Heart right ventricle (tissue), 16 donors: ENCODE data around the gene ZNF654. TPM values are rescaled to one million over a fixed set of nuclear protein-coding genes. Genes with fewer than 3 reads are reported as not detected.

Source experiments
- ATAC-seq, 8 donors: fragments of 200-7000 bp; cut with Tn5 transposase; one replicate each; pipeline ENCODE4 v1.9.1; 2020; ENCODE audit warnings: mild to moderate bottlenecking in 8 of 8, moderate library complexity in 8 of 8, moderate number of reproducible peaks in 1 of 8
- DNase-seq, 2 donors: peaks; one replicate each; pipeline ENCODE4 v3.0.0-alpha.2; 2020
- H3K27ac ChIP-seq, 10 donors: fragments of 200-600 bp; sonication (generic) in 2 of 10; one replicate each; pipeline versions ENCODE4 v1.5.0 to v1.8.0; 2020 to 2022; ENCODE audit warnings: mild to moderate bottlenecking in 3 of 10
- H3K27me3 ChIP-seq, 7 donors: fragments of 200-600 bp; one replicate each; pipeline ENCODE4 v1.8.0; 2021 to 2022; ENCODE audit warnings: mild to moderate bottlenecking in 2 of 7
- H3K36me3 ChIP-seq, 9 donors: fragments of 200-600 bp; sonication (generic) in 1 of 9; one replicate each; pipeline versions ENCODE4 v1.5.0 to v1.8.0; 2020 to 2022; ENCODE audit warnings: mild to moderate bottlenecking in 2 of 9
- H3K4me1 ChIP-seq, 9 donors: fragments of 200-600 bp; sonication (generic) in 1 of 9; one replicate each; pipeline versions ENCODE4 v1.5.0 to v1.8.0; 2020 to 2022; ENCODE audit warnings: mild to moderate bottlenecking in 4 of 9
- H3K4me3 ChIP-seq, 10 donors: fragments of 200-600 bp; sonication (generic) in 2 of 10; one replicate each; pipeline versions ENCODE4 v1.5.0 to v1.8.0; 2020 to 2022; ENCODE audit warnings: mild to moderate bottlenecking in 7 of 10, moderate library complexity in 2 of 10
- H3K9me3 ChIP-seq, 11 donors: fragments of 200-600 bp in 10 of 11; sonication (generic) in 2 of 11; one replicate each; pipeline versions ENCODE4 v1.5.0 to v1.8.0; 2013 to 2022; ENCODE audit warnings: mild to moderate bottlenecking in 2 of 11, control low read depth in 1 of 11, moderate library complexity in 1 of 11
- WGBS, 2 donors: extraction: QIAGEN DNeasy Blood & Tissue Kit; methylation state at CpG; one replicate each; pipeline ENCODE4 v1.1.7; 2013; ENCODE audit warnings: inconsistent platforms in 1 of 2; 5-methylcytosine and 5-hydroxymethylcytosine counted together
- intact Hi-C, 10 donors: fragments of 100-400 bp; cut with DNase I; formaldehyde crosslinking; loops; one replicate each; pipeline versions ENCODE4 v1.11.1 to v1.14.2; 2022
- polyA plus RNA-seq, 2 donors: library from polyadenylated mRNA; stranded (reverse); fragments of 200-250 nt; gene quantifications; one replicate each; pipeline ENCODE4 v1.2.3, GENCODE V29; 2013
- total RNA-seq, 10 donors: library from RNA; stranded (reverse); fragmentation: NEBNext Ultra II Directional in 3 of 10; extraction: Animal tissue kit (Norgen Biotek cat#: 25700) in 3 of 10; gene quantifications; one replicate each; pipeline versions ENCODE4 v1.2.1 to v1.2.4, GENCODE V29; 2021 to 2023
- TF ChIP-seq, protein P1 (sequence below), 9 donors: fragments of 200-600 bp; sonication (generic) in 2 of 9; IDR thresholded peaks; one replicate each; pipeline versions ENCODE4 v1.5.0 to v1.8.0; 2021 to 2022; ENCODE audit warnings: antibody characterized with exemption in 9 of 9, mild to moderate bottlenecking in 5 of 9, moderate library complexity in 1 of 9
- donor health status: Arrhythmogenic right ventricular cardiomyopathy.
- donor health status: ischemic (EF 13 %, LVEDD 7.1; RV severe dilation, severe dysfunction).
- donor health status: healthy with polysubstance abuse.
- donor health status: DM: no; HTN: yes; CAD: no.
- donor health status: DM: no; HTN: no; CAD: no.
- donor health status: ischemic (EF 25% LVEDD 6.9; RV normal size, moderate dysfunction).
- donor health status: ischemic (EF 25% LVEDD 5.7; RV mildly dilated, moderate dysfunction).
- donor health status: healthy.
- donor health status: DM: yes; HTN: yes; CAD: no.
- donor health status: Ischemic cardiomyopathy.
- donor health status: ischemic (EF 35%, LVEDD 5.7; RV mildly dilated, moderate dysfunction).
- donor health status: nonischemic (EF 11% LVEDD 7.7; RV severe dilation, severe dysfunction).
- donor health status: DM: yes; HTN: yes; CAD: no.
- donor health status: PGD.
- donor health status: ischemic (EF 29% LVEDD 5.4; RV normal size, mild dysfunction).
- donor health status: nonischemic (EF 23%, LVEDD 6.1; RV moderate dilation, normal function).

Gene ZNF654
- total and polyA plus RNA-seq, 12 donors, result 2.5 to 13.9 (median 10.3) TPM

DNA sequence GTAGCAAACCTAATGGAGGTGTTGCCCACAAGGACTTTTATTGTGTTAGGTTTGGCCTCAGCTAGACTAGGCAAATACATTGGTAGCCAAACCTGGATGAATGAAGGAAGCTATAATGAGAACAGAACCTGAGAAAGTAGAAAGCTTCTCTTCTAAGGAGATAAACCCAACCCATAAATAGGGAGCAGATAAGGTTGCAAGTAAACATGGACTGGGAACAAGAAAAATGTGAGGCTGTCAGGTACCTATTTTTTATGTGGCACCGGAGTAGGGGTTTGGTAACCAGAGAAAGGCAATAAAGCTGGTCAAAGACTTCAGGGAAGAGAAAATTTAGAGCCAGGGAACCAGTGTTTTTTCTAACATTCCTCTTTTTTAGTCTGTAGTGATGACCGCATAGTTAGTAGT lies 25.0 kb downstream of the ZNF654 start:
- H3K36me3 ChIP-seq, result peaks cover 0 to 28% (median 0%) of the 10 kb centered on the region in 9 donors
- H3K27ac ChIP-seq, result no peak overlapping the region
- no peaks in the 10 kb centered on the region for H3K27me3 ChIP-seq
- DNase-seq (no peak), ATAC-seq (no peak)
- peaks cover 0 to 20% (median 14%) of the 10 kb centered on the region in 9 donors for H3K4me1 ChIP-seq
- intact Hi-C loops, result no loop called here
- WGBS, 2 donors, result 75 to 84% methylated on average over 2 of the region's 2 CpGs
- peaks cover 0 to 12% (median 0%) of the 10 kb centered on the region in 11 donors for H3K9me3 ChIP-seq
- TF ChIP-seq, protein P1, sequence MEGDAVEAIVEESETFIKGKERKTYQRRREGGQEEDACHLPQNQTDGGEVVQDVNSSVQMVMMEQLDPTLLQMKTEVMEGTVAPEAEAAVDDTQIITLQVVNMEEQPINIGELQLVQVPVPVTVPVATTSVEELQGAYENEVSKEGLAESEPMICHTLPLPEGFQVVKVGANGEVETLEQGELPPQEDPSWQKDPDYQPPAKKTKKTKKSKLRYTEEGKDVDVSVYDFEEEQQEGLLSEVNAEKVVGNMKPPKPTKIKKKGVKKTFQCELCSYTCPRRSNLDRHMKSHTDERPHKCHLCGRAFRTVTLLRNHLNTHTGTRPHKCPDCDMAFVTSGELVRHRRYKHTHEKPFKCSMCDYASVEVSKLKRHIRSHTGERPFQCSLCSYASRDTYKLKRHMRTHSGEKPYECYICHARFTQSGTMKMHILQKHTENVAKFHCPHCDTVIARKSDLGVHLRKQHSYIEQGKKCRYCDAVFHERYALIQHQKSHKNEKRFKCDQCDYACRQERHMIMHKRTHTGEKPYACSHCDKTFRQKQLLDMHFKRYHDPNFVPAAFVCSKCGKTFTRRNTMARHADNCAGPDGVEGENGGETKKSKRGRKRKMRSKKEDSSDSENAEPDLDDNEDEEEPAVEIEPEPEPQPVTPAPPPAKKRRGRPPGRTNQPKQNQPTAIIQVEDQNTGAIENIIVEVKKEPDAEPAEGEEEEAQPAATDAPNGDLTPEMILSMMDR (IDR thresholded peaks at IDR 0.05), result no peak
- no peak overlapping the region for H3K4me3 ChIP-seq

DNA sequence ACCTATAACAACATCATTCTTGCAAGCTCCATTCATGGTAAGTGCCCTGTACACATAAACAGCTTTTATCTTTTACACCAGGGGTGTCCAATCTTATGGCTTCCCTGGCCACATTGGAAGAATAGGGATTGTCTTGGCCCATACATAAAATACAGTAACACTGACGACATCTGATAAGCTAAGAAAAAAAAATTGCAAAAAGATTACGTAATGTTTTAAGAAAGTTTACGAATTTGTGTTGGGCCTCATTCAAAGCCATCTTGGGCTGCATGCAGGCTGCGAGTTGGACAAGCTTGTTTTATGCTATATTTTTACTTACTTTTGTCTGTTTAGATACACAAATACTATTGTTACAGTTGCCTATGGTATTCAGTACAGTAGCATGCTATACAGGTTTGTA lies 31.6 kb downstream of the ZNF654 start:
- Histone ChIP-seq H3K27ac (no peak overlapping the region), H3K4me3 (no peak overlapping the region), H3K27me3 (no peaks in the 10 kb centered on the region), H3K9me3 (peaks cover 0 to 9% (median 0%) of the 10 kb centered on the region in 11 donors), H3K4me1 (peaks cover 0 to 6% (median 0%) of the 10 kb centered on the region in 9 donors), H3K36me3 (peaks cover 0 to 51% (median 0%) of the 10 kb centered on the region in 9 donors)
- intact Hi-C loops, result no loop called here
- DNase-seq (no peak), ATAC-seq (no peak)
- TF ChIP-seq, protein P1 (IDR thresholded peaks at IDR 0.05), result no peak
- WGBS, 2 donors, result 81 to 86% methylated on average over 4 of the region's 4 CpGs

DNA sequence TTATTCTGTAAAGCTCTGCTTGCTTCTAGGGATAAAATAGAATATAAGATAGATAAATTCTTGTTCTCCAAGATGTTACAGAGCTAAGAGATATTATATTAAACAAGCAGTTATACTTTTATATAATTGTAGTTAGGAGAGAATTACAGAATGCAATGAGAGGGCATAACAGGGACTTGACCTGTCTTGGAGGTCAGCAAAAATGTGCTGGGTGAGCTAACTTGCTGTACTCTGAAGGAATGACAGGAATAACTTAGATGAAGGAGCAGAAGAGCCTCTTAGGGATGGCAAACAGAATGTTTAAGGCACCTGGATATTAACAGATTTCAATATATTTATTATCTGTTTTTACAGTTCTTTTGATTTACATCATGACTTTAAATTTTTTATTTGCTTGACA lies 33.2 kb downstream of the ZNF654 start:
- Histone ChIP-seq H3K36me3 (peaks cover 0 to 45% (median 0%) of the 10 kb centered on the region in 9 donors), H3K4me3 (no peak overlapping the region), H3K4me1 (peaks cover 0 to 6% (median 0%) of the 10 kb centered on the region in 9 donors), H3K9me3 (peaks cover 0 to 9% (median 0%) of the 10 kb centered on the region in 11 donors), H3K27me3 (no peaks in the 10 kb centered on the region), H3K27ac (no peak overlapping the region)
- intact Hi-C loops, result no loop called here
- DNase-seq (no peak), ATAC-seq (no peak)
- TF ChIP-seq, protein P1 (IDR thresholded peaks at IDR 0.05), result no peak

DNA sequence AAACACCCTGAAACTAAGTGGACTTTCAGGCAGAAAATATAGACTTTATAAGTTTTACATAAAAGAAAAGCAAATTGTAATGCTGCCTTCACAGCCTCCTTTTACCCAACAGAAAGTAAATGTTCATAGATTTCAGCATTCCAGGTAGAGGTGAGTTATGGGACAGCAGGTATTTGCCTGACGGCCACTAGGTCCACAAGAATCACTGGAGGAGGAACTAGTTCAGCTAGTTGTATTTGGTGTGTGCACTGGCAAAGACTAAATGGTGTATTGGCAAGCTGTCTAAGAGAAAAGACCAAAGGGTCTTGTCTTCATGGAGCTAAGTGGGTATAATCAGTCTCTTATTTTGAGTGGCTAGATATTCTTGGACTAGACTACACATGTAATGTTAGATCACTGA lies 34.2 kb downstream of the ZNF654 start:
- no peak overlapping the region for H3K27ac ChIP-seq
- no peak overlapping the region for H3K4me3 ChIP-seq
- no peak for ATAC-seq
- DNase-seq, result no peak
- H3K4me1 ChIP-seq, result peaks cover 0 to 6% (median 0%) of the 10 kb centered on the region in 9 donors
- intact Hi-C loops, result no loop called here
- H3K9me3 ChIP-seq, result peaks cover 0 to 9% (median 0%) of the 10 kb centered on the region in 11 donors
- WGBS, 2 donors, result 91 to 98% methylated on average over 1 of the region's 1 CpG
- peaks cover 0 to 45% (median 0%) of the 10 kb centered on the region in 9 donors for H3K36me3 ChIP-seq
- H3K27me3 ChIP-seq, result no peaks in the 10 kb centered on the region
- TF ChIP-seq, protein P1 (IDR thresholded peaks at IDR 0.05), result no peak
